Measurements from ENCODE around the gene GFER. TPM values are rescaled to one million over a fixed set of nuclear protein-coding genes. Genes with fewer than 3 reads are reported as not detected.
"Not testable (repeated sequence)": the region's sequence is repeated elsewhere in the genome, so short reads cannot be mapped to it uniquely, and the experiment has no call there.

Gene GFER
- total RNA-seq, 2 experiments from 2014 or later, result 27.2 to 30.5 TPM

DNA sequence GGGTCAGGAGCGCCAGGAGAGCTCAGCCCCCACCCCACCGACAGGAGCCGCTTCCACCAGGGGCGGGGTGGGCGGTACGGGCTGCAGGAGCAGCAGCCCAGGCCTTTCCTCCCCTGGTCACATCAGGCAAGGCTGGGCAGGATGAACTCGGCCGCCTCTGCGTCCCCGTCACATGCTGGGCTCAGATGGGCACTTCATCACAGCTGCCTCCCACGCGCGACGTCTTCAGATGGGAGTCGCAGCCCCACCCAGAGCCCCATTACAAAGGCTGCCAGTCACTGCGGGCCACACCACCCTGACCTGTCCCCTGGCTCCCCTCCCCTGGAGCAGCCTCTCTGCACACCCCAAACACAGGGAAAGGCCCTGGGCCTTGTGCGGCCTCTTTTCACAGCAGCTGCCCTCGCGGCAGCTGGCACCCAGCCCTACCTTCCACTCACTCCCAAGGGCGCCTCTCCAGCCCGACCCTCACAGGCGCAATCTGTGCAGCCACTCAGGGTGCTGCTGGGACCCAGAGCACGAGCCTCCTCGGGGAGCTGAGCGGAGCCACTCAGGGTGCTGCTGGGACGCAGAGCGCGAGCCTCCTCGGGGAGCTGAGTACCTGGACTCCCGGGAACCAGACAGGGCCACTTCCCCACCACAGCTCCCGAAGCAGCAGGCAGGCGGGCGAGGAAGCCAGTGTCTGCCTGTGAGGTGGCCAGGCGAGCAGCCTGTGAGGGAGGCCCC lies 21.0 kb downstream of the GFER start:
- Mint-ChIP-seq H3K36me3 (ENCODE audit: low read depth) (peaks cover 37% of the 10 kb centered on the region), H3K27me3 (ENCODE audit: low read depth) (no peaks in the 10 kb centered on the region), H3K27ac (no peak overlapping the region), H3K9me3 (ENCODE audit: insufficient read depth) (no peaks in the 10 kb centered on the region), H3K4me3 (no peak overlapping the region), H3K4me1 (ENCODE audit: low read depth) (peaks cover 35% of the 10 kb centered on the region)
- ChIA-PET POLR2A (interaction anchor here (0.5 to 1.4 kb wide), 3 partner anchors 34 to 150 kb away, joined by 3 to 6 read pairs (median 5); partner anchors contain the start of genes RPS2 and TRAF7), CTCF (interaction anchor here (0.9 to 3.1 kb wide), 11 partner anchors 9 to 157 kb away, joined by 3 to 41 read pairs (median 10); partner anchors contain the start of genes NOXO1, PKD1, TBL3 and TRAF7)
- ATAC-seq (no peak), DNase-seq (no peak)

- ChIA-PET POLR2A (interaction anchor here (0.5 kb wide), 1 partner anchor 35 kb away, joined by 3 read pairs; no protein-coding TSS in a partner anchor), CTCF (interaction anchor here (2.3 kb wide), 1 partner anchor 134 kb away, joined by 41 read pairs; no protein-coding TSS in a partner anchor)
- DNase-seq, result no peak
- Mint-ChIP-seq H3K9me3 (ENCODE audit: insufficient read depth) (no peaks in the 10 kb centered on the region), H3K27ac (peak overlapping the region; percentile 74), H3K4me3 (no peak overlapping the region), H3K27me3 (ENCODE audit: low read depth) (no peaks in the 10 kb centered on the region), H3K36me3 (ENCODE audit: low read depth) (peaks cover 37% of the 10 kb centered on the region), H3K4me1 (ENCODE audit: low read depth) (peaks cover 41% of the 10 kb centered on the region)
- no peak for ATAC-seq
These were observed 21.7 kb downstream of the GFER start for GRCh38 chr16:2005646-2006045.

DNA sequence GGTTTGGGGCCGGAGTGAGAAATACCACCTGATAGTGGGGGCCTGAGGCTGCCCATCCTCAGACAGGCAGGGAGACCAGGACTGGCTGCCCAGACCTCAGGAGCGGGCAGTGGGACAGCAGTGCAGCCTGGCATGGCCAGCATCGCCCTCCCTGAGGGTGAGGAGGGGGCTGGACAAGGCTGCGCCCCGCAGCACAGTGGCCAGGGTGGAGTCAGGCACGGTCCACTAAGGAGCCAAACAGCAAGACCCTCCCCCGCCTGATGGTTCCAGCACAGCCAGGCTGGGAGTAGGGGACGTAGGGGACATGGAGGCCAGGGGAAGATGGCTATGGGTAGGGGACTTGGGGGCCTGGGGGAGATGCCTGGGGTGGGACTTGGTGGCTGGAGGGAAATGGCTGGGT lies 22.3 kb downstream of the GFER start:
- CTCF ChIA-PET, result no interaction called here
- Mint-ChIP-seq H3K27me3 (ENCODE audit: low read depth) (no peaks in the 10 kb centered on the region), H3K36me3 (ENCODE audit: low read depth) (peaks cover 32% of the 10 kb centered on the region), H3K4me1 (ENCODE audit: low read depth) (peaks cover 41% of the 10 kb centered on the region), H3K9me3 (ENCODE audit: insufficient read depth) (no peaks in the 10 kb centered on the region), H3K4me3 (peak overlapping the region; percentile 10), H3K27ac (peak overlapping the region; percentile 74)
- DNase-seq (no peak), ATAC-seq (no peak)
- POLR2A ChIA-PET, result no interaction called here

GRCh38 chr16:2007081-2007836 lies 23.3 kb downstream of the GFER start:
- ChIA-PET CTCF (interaction anchor here (0.7 to 2.5 kb wide), 6 partner anchors 9 to 148 kb away, joined by 3 to 12 read pairs (median 4); no protein-coding TSS in a partner anchor), POLR2A (interaction anchor here (2.2 kb wide), 1 partner anchor 40 kb away, joined by 5 read pairs; the partner anchor contains the start of genes NTHL1 and TSC2)
- DNase-seq (no peak), ATAC-seq (no peak)
- peaks cover 41% of the 10 kb centered on the region for H3K4me1 Mint-ChIP-seq (ENCODE audit: low read depth)
- peak overlapping the region; percentile 88 for H3K27ac Mint-ChIP-seq
- H3K4me3 Mint-ChIP-seq, result peak overlapping the region; percentile 84
- no peaks in the 10 kb centered on the region for H3K27me3 Mint-ChIP-seq (ENCODE audit: low read depth)
- peaks cover 29% of the 10 kb centered on the region for H3K36me3 Mint-ChIP-seq (ENCODE audit: low read depth)
- no peaks in the 10 kb centered on the region for H3K9me3 Mint-ChIP-seq (ENCODE audit: insufficient read depth)

DNA sequence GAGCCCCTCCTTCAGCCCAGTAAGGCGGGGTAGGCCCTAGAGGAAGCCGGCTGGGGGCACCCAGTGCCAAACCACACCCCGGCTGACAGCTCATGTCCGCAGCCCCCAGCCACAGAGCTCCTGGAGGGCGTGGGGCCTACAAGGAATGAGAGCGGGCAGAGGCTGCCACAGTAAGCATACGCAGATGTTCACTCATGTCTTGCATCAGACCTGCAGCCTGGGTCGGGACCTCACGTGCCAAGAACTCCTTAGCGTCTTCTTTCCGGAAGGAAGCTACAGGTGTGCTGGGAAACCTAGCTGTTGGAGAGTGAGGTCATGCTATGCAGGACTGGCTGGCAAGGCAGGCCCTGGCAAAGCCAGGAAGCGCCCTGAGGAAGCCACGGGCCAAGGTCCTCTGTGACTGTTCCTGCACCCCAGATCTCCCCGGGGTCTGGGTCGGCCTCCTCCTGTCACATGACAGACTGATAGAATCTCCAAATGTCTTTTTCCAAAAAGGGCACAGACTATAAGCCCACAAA lies 24.1 kb downstream of the GFER start:
- H3K9me3 Mint-ChIP-seq (ENCODE audit: insufficient read depth), result no peaks in the 10 kb centered on the region
- peak; percentile 47 for DNase-seq
- POLR2A ChIA-PET, result interaction anchor here (1.1 to 2.2 kb wide), 3 partner anchors 40 to 198 kb away, joined by 3 to 16 read pairs (median 5); partner anchors contain the start of genes NTHL1, TRAF7 and TSC2

GRCh38 chr16:2008631-2009163 lies 24.7 kb downstream of the GFER start:
- ChIA-PET CTCF (interaction anchor here (0.7 to 2.5 kb wide), 6 partner anchors 8 to 143 kb away, joined by 3 to 12 read pairs (median 4); no protein-coding TSS in a partner anchor), POLR2A (interaction anchor here (0.6 to 2.2 kb wide), 7 partner anchors 16 to 198 kb away, joined by 3 to 16 read pairs (median 4); partner anchors contain the start of genes NTHL1, TRAF7 and TSC2)
- Mint-ChIP-seq H3K36me3 (ENCODE audit: low read depth) (peaks cover 26% of the 10 kb centered on the region), H3K27me3 (ENCODE audit: low read depth) (no peaks in the 10 kb centered on the region), H3K9me3 (ENCODE audit: insufficient read depth) (no peaks in the 10 kb centered on the region), H3K4me1 (ENCODE audit: low read depth) (peaks cover 41% of the 10 kb centered on the region), H3K4me3 (peak overlapping the region; percentile 84), H3K27ac (peak overlapping the region; percentile 88)
- ATAC-seq (peak; percentile 7), DNase-seq (peak; percentile 59)

More for the DNA sequence above, 24.1 kb downstream of the GFER start:
- H3K36me3 Mint-ChIP-seq (ENCODE audit: low read depth), result peaks cover 26% of the 10 kb centered on the region
- H3K4me3 Mint-ChIP-seq, result peak overlapping the region; percentile 84
- CTCF ChIA-PET, result interaction anchor here (0.7 to 2.5 kb wide), 6 partner anchors 8 to 147 kb away, joined by 3 to 12 read pairs (median 4); no protein-coding TSS in a partner anchor
- H3K27ac Mint-ChIP-seq, result peak overlapping the region; percentile 88
- peaks cover 41% of the 10 kb centered on the region for H3K4me1 Mint-ChIP-seq (ENCODE audit: low read depth)
- no peaks in the 10 kb centered on the region for H3K27me3 Mint-ChIP-seq (ENCODE audit: low read depth)
- no peak for ATAC-seq

- no peaks in the 10 kb centered on the region for H3K27me3 Mint-ChIP-seq (ENCODE audit: low read depth)
- DNase-seq, result peak; percentile 33
- peaks cover 37% of the 10 kb centered on the region for H3K4me1 Mint-ChIP-seq (ENCODE audit: low read depth)
- ChIA-PET CTCF (interaction anchor here (0.7 to 2.5 kb wide), 3 partner anchors 13 to 142 kb away, joined by 3 to 12 read pairs (median 3); no protein-coding TSS in a partner anchor), POLR2A (interaction anchor here (0.6 to 2.2 kb wide), 7 partner anchors 16 to 197 kb away, joined by 3 to 16 read pairs (median 4); partner anchors contain the start of genes NTHL1, TRAF7 and TSC2)
- peak; percentile 59 for ATAC-seq
- H3K9me3 Mint-ChIP-seq (ENCODE audit: insufficient read depth), result no peaks in the 10 kb centered on the region
- peak overlapping the region; percentile 84 for H3K4me3 Mint-ChIP-seq
- H3K27ac Mint-ChIP-seq, result peak overlapping the region; percentile 88
- H3K36me3 Mint-ChIP-seq (ENCODE audit: low read depth), result peaks cover 26% of the 10 kb centered on the region
These were observed 25.2 kb downstream of the GFER start for GRCh38 chr16:2009164-2009711.

- POLR2A ChIA-PET, result interaction anchor here (1.2 kb wide), 1 partner anchor 17 kb away, joined by 4 read pairs; no protein-coding TSS in a partner anchor
- CTCF ChIA-PET, result no interaction called here
- H3K27me3 Mint-ChIP-seq (ENCODE audit: low read depth), result no peaks in the 10 kb centered on the region
These were observed 26.0 kb downstream of the GFER start, which contains the start of gene ZNF598 for GRCh38 chr16:2009791-2010510. Gene ZNF598, minus strand, starts transcription at chr16:2009821.

DNA sequence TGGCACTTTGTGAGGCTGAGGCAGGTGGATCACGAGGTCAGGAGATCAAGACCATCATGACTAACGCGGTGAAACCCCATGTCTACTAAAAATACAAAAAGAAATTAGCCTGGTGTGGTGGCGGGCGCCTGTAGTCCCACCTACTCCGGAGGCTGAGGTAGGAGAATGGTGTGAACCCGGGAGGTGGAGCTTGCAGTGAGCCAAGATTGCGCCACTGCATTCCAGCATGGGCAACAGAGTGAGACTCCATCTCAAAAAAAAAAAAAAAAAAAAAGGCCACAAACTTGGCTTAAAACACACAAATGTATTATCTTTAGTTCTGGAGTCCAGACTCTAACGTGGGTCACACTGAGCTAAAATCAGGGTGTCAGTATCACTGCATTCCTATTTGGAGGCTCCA lies 27.7 kb downstream of the GFER start:
- not testable (repeated sequence) for H3K9me3 Mint-ChIP-seq (ENCODE audit: insufficient read depth); H3K27ac Mint-ChIP-seq; H3K27me3 Mint-ChIP-seq (ENCODE audit: low read depth); H3K4me3 Mint-ChIP-seq; ATAC-seq; DNase-seq
- ChIA-PET CTCF (interaction anchor here (1.4 kb wide), 1 partner anchor 8 kb away, joined by 5 read pairs; no protein-coding TSS in a partner anchor), POLR2A (interaction anchor here (1.2 to 1.5 kb wide), 2 partner anchors 40 to 51 kb away, joined by 3 read pairs; partner anchors contain the start of gene TBL3)
- H3K4me1 Mint-ChIP-seq (ENCODE audit: low read depth), result peaks cover 26% of the 10 kb centered on the region
- peaks cover 19% of the 10 kb centered on the region for H3K36me3 Mint-ChIP-seq (ENCODE audit: low read depth)

More at GRCh38 chr16:2009791-2010510, 26.0 kb downstream of the GFER start, which contains the start of gene ZNF598:
- peak within 1 kb of the TSS; percentile 84 for H3K4me3 Mint-ChIP-seq
- peaks cover 24% of the 10 kb centered on the region for H3K36me3 Mint-ChIP-seq (ENCODE audit: low read depth)
- peaks cover 35% of the 10 kb centered on the region for H3K4me1 Mint-ChIP-seq (ENCODE audit: low read depth)
- no peaks in the 10 kb centered on the region for H3K9me3 Mint-ChIP-seq (ENCODE audit: insufficient read depth)
- peak; percentile 83 for DNase-seq
- H3K27ac Mint-ChIP-seq, result peak within 1 kb of the TSS; percentile 90
- peak; percentile 92 for ATAC-seq

- Mint-ChIP-seq H3K27ac (no peak overlapping the region), H3K4me3 (no peak overlapping the region), H3K27me3 (ENCODE audit: low read depth) (no peaks in the 10 kb centered on the region), H3K4me1 (ENCODE audit: low read depth) (peaks cover 9% of the 10 kb centered on the region), H3K9me3 (ENCODE audit: insufficient read depth) (no peaks in the 10 kb centered on the region), H3K36me3 (ENCODE audit: low read depth) (peaks cover 9% of the 10 kb centered on the region)
- POLR2A ChIA-PET, result interaction anchor here (1.4 kb wide), 1 partner anchor 71 kb away, joined by 4 read pairs; the partner anchor contains the start of gene MSRB1
- CTCF ChIA-PET, result interaction anchor here (1.0 to 2.2 kb wide), 6 partner anchors 9 to 182 kb away, joined by 3 to 9 read pairs (median 4); partner anchors contain the start of gene GFER
- ATAC-seq (no peak), DNase-seq (no peak)
These were observed 29.5 kb downstream of the GFER start for GRCh38 chr16:2013527-2013926.
